Measurements from ENCODE around the gene C8G.

Gene C8G

GRCh38 chr9:136945333-136946227 lies 537 bp downstream of the C8G start:
- no peak for DNase-seq (ENCODE audit: extremely low read depth, low read depth)
- TF ChIP-seq, protein P1, sequence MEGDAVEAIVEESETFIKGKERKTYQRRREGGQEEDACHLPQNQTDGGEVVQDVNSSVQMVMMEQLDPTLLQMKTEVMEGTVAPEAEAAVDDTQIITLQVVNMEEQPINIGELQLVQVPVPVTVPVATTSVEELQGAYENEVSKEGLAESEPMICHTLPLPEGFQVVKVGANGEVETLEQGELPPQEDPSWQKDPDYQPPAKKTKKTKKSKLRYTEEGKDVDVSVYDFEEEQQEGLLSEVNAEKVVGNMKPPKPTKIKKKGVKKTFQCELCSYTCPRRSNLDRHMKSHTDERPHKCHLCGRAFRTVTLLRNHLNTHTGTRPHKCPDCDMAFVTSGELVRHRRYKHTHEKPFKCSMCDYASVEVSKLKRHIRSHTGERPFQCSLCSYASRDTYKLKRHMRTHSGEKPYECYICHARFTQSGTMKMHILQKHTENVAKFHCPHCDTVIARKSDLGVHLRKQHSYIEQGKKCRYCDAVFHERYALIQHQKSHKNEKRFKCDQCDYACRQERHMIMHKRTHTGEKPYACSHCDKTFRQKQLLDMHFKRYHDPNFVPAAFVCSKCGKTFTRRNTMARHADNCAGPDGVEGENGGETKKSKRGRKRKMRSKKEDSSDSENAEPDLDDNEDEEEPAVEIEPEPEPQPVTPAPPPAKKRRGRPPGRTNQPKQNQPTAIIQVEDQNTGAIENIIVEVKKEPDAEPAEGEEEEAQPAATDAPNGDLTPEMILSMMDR (IDR thresholded peaks at IDR 0.05; ENCODE audit: low read depth, low read length, missing control alignments) = no peak
- no peak overlapping the region for H3K4me3 ChIP-seq (replicated peaks; ENCODE audit: low read depth, low read length)

DNA sequence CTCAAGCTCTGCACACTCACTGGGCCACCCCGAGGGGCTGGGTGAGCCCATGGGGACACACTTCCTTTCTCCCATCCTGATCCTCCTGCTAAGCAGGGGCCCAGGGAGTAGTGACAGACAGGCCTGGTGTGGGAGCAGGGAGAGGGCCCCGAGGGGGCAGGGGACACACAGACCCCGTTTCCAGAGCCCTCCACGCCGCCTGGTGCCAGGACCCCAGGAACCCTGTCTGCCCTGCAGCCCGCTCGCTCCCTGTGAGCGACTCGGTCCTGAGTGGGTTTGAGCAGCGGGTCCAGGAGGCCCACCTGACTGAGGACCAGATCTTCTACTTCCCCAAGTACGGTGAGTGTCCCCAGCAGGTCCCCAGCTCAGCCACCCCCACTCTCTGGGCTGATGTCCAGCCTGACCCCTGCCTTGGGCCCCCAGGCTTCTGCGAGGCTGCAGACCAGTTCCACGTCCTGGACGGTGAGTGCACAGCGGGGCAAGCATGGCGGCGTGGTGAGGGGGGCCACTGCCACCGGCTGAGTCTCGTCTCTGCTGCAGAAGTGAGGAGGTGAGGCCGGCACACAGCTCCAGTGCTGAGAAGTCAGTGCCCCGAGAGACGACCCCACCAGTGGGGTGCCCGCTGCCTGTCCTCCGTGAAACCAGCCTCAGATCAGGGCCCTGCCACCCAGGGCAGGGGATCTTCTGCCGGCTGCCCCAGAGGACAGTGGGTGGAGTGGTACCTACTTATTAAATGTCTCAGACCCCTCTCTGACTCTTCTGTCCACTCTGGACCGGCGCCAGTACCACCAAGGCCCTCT lies 1.4 kb downstream of the C8G start:
- DNase-seq (ENCODE audit: extremely low read depth, low read depth) = no peak
- no peak overlapping the region for H3K4me3 ChIP-seq (replicated peaks; ENCODE audit: low read depth, low read length)
- TF ChIP-seq, protein P1 (IDR thresholded peaks at IDR 0.05; ENCODE audit: low read depth, low read length, missing control alignments) = no peak

DNA sequence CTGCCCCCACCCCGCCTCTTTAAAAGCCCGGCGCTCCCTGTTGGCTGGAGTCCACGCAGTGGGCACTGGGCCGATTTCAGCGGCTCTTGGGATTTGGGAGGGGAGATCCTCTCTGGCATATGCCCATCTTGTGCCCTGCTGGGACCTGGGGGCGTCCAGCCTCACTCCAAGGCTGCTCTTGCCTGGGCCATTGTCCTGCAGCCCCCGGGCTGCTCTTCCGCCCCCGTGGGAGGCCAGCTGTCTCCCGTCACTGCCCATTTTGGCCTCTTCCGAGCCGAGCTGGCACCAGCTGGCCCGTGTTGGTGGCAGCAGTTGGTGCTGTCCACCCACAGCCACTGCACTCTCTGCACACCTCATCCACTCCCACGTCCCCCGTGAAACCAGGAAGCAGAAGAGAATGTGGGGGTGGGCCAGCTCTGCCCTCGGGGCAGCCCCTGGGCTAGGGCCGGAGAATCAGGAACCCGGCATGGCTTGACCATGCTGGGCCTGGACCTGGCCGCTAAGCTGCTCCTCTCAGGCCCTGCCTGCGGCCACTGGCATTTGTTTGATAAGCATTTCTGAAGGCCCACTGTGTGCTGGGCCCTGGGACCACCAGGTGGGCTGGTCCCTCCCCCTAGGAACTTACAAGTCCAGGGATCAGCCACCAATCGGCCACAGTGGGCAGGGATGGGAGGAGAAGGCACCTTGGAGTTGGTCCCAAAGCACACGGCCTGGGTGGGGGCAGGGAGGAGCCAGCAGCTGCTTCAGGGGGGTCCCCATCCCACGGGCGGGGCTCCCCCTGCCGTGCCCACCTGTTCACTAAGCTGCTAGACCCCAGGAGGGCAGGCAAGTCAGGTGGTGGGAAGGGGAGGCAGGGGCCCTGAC lies 2.2 kb downstream of the C8G start:
- TF ChIP-seq, protein P1 (IDR thresholded peaks at IDR 0.05; ENCODE audit: low read depth, low read length, missing control alignments) = no peak
- H3K4me3 ChIP-seq (replicated peaks; ENCODE audit: low read depth, low read length) = no peak overlapping the region

GRCh38 chr9:136947955-136948510 lies 3.0 kb downstream of the C8G start:
- no peak overlapping the region for H3K4me3 ChIP-seq (replicated peaks; ENCODE audit: low read depth, low read length)
- TF ChIP-seq, protein P1 (IDR thresholded peaks at IDR 0.05; ENCODE audit: low read depth, low read length, missing control alignments) = peak; percentile 53
- DNase-seq (ENCODE audit: extremely low read depth, low read depth) = no peak

More for the DNA sequence above, 2.2 kb downstream of the C8G start:
- DNase-seq (ENCODE audit: extremely low read depth, low read depth) = no peak

- no peak for DNase-seq (ENCODE audit: extremely low read depth, low read depth)
- TF ChIP-seq, protein P1 (IDR thresholded peaks at IDR 0.05; ENCODE audit: low read depth, low read length, missing control alignments) = no peak
- peak overlapping the region; percentile 48 for H3K4me3 ChIP-seq (replicated peaks; ENCODE audit: low read depth, low read length)
These were observed 4.3 kb downstream of the C8G start for GRCh38 chr9:136949239-136949816.

Data from HFF-Myc (cell line).